K562 (cell line): ENCODE measurements around the gene KIAA1958. TPM values are rescaled to one million over a fixed set of nuclear protein-coding genes. Genes with fewer than 3 reads are reported as not detected.

ENCODE experiments used
- ATAC-seq: fragments of 200-7000 bp; cut with Tn5 transposase; 3 replicates; pipeline ENCODE4 v1.9.1; 2020; ENCODE audit warnings: moderate library complexity
- BruUV-seq: library from RNA; stranded (reverse); fragments of 400-500 nt; replicated peaks from 2 replicates; lab custom pipeline; 2021; lab: Mats Ljungman, UMichigan
- CTCF ChIA-PET: fragments of 300-600 bp; formaldehyde crosslinking; extraction: SDS; loops from one replicate; lab custom pipeline; 2021; ENCODE audit warnings: low intra/inter-chr PET ratio; lab: Yijun Ruan, JAX
- POLR2A ChIA-PET: fragments of 300-600, 350-650 bp; sonication (Branson Sonifier 250); formaldehyde crosslinking; extraction: SDS; loops from one replicate; lab custom pipeline; 2021; ENCODE audit warnings: antibody characterized with exemption, inconsistent platforms; lab: Yijun Ruan, JAX
- DNase-seq, 4 experiments: peaks; one replicate each; pipeline versions ENCODE4 v3.0.0 to v3.0.0-alpha.2; 2011 to 2018; ENCODE audit warnings: low spot score in 3 of 4, mixed read lengths in 3 of 4; ENCODE audit errors: extremely low read depth in 1 of 4
- FAIRE-seq: peaks from 2 replicates; lab custom pipeline; 2011; peaks lifted over from hg19 to GRCh38; lab: Jason Lieb, UNC
- H2AFZ ChIP-seq: 2 replicates; pipeline ENCODE4 v1.6.0; 2011; ENCODE audit warnings: low read depth, low read length, control low read depth, inconsistent platforms
- H3K27ac ChIP-seq: fragments of 200-600 bp; 3 replicates; pipeline ENCODE4 v1.8.0; 2011; ENCODE audit warnings: low read depth, mild to moderate bottlenecking, control low read depth, inconsistent platforms, low read length, moderate library complexity, mixed read lengths; ENCODE audit errors: extremely low read depth
- H3K27me3 ChIP-seq, 2 experiments: fragments of 300-600 bp in 1 of 2; 2 replicates in 1 of 2; 3 replicates in 1 of 2; pipeline versions ENCODE4 v1.6.0 to v1.8.0; 2011; ENCODE audit warnings: inconsistent platforms in 2 of 2, low read length in 2 of 2, mild to moderate bottlenecking in 1 of 2, mixed read lengths in 1 of 2, moderate library complexity in 1 of 2; ENCODE audit not compliant: control insufficient read depth in 2 of 2, insufficient read depth in 2 of 2
- H3K36me3 ChIP-seq: fragments of 300-600 bp; 3 replicates; pipeline ENCODE4 v1.8.0; 2011; ENCODE audit warnings: mild to moderate bottlenecking, low read length, inconsistent platforms; ENCODE audit not compliant: control insufficient read depth, insufficient read depth
- H3K4me1 ChIP-seq, 2 experiments: fragments of 200-600 bp in 1 of 2; replicated peaks in 1 of 2; 2 replicates in 1 of 2; 3 replicates in 1 of 2; pipeline versions ENCODE4 v1.5.1 to v1.8.0; 2011; ENCODE audit warnings: inconsistent platforms in 2 of 2, low read length in 2 of 2, mild to moderate bottlenecking in 1 of 2, mixed read lengths in 1 of 2, moderate library complexity in 1 of 2; ENCODE audit not compliant: control insufficient read depth in 2 of 2, insufficient read depth in 2 of 2
- H3K4me2 ChIP-seq: 2 replicates; pipeline ENCODE4 v1.6.1; 2011; ENCODE audit warnings: low read length, control low read depth, inconsistent platforms, mixed read lengths; ENCODE audit not compliant: insufficient read depth
- H3K4me3 ChIP-seq: fragments of 200-600 bp; sonication (generic), shearing (Covaris generic); 2 replicates; pipeline ENCODE4 v1.5.1; 2016; ENCODE audit warnings: control low read depth, inconsistent platforms
- H3K79me2 ChIP-seq: fragments of 200-600 bp; 3 replicates; pipeline ENCODE4 v1.8.0; 2011; ENCODE audit warnings: low read length, inconsistent platforms; ENCODE audit not compliant: control insufficient read depth, insufficient read depth
- H3K9ac ChIP-seq, 2 experiments: 2 replicates each; pipeline versions ENCODE4 v1.6.0 to v1.6.1; 2011; ENCODE audit warnings: low read depth in 2 of 2, low read length in 2 of 2, control low read depth in 1 of 2, inconsistent platforms in 1 of 2, mild to moderate bottlenecking in 1 of 2, mixed read lengths in 1 of 2; ENCODE audit not compliant: insufficient read depth in 1 of 2
- H3K9me1 ChIP-seq: one replicate; pipeline ENCODE4 v1.6.0; 2011; ENCODE audit warnings: inconsistent platforms, mild to moderate bottlenecking, low read length, moderate library complexity; ENCODE audit not compliant: control insufficient read depth, insufficient read depth
- H3K9me3 ChIP-seq: replicated peaks from 2 replicates; pipeline ENCODE4 v1.5.1; 2011; ENCODE audit warnings: low read depth, low read length, inconsistent platforms; ENCODE audit not compliant: control insufficient read depth, insufficient read depth
- H4K20me1 ChIP-seq: replicated peaks from 2 replicates; pipeline ENCODE4 v1.6.1; 2011; ENCODE audit warnings: low read length, inconsistent platforms, mixed read lengths; ENCODE audit not compliant: control insufficient read depth, insufficient read depth
- CHAMP1 ChIP-seq: fragments of 450-650 bp; IDR thresholded peaks from 2 replicates; pipeline ENCODE4 v1.6.1; 2016; ENCODE audit warnings: mild to moderate bottlenecking
- MAFK ChIP-seq: IDR thresholded peaks from 2 replicates; pipeline ENCODE4 v1.6.1; 2011; ENCODE audit warnings: low read length, improper control_type of control experiment
- WGBS: fragments of 100-300 bp; shearing (Covaris generic); methylation state at CpG from one replicate; pipeline ENCODE4 v1.1.6; 2016; ENCODE audit warnings: low coverage, mixed read lengths; ENCODE audit not compliant: insufficient coverage; ENCODE audit errors: missing lambda C conversion rate; 5-methylcytosine and 5-hydroxymethylcytosine counted together
- in situ Hi-C: fragments of 300-500 bp; cut with MboI; formaldehyde crosslinking; loops from 4 replicates; pipeline ENCODE4 v1.15.0; 2018; ENCODE audit warnings: inconsistent platforms, mixed read lengths
- intact Hi-C: fragments of 100-400 bp; cut with micrococcal nuclease; formaldehyde crosslinking; loops from 2 replicates; pipeline ENCODE4 v1.14.2; 2022
- polyA plus RNA-seq, 8 experiments: library from polyadenylated mRNA; depleted of rRNA in 4 of 8; stranded (reverse) in 5 of 8; unstranded in 3 of 8; fragments of >200 nt; fragmentation: Nextera tagmentation in 2 of 8; fragmentation: Illumina TruSeq in 1 of 8; extraction: Ambion mirVana in 2 of 8; extraction: Trizol in 1 of 8; gene quantifications; 2 replicates each; pipeline versions ENCODE4 v1.2.1 to v1.2.3, GENCODE V29; 2011 to 2014; ENCODE audit warnings: inconsistent platforms in 1 of 8, missing spikeins in 1 of 8
- total RNA-seq, 7 experiments: library from RNA; depleted of rRNA in 6 of 7; stranded (reverse); fragments of >200 nt in 6 of 7; fragmentation: Illumina TruSeq in 2 of 7; extraction: Trizol in 2 of 7; gene quantifications; 2 replicates each; pipeline versions ENCODE4 v1.2.1 to v1.2.3, GENCODE V29; 2011 to 2021; ENCODE audit warnings: low replicate concordance in 1 of 7
- TF ChIP-seq, protein P1 (sequence below): fragments of 450-650 bp; IDR thresholded peaks from 2 replicates; pipeline ENCODE4 v1.6.1; 2016; ENCODE audit warnings: low read depth

The KIAA1958 gene
- total and polyA plus RNA-seq, 9 of the 15 experiments (the other 6 are each of a cell fraction or from before 2014, with no cell fraction given) = 1.1 to 16.0 (median 10.1) TPM

- Histone ChIP-seq H3K4me1 (peaks cover 5 to 9% of the 10 kb centered on the region in 2 experiments), H3K4me3 (no peak overlapping the region), H4K20me1 (no peaks in the 10 kb centered on the region), H2AFZ (no peak overlapping the region), H3K27me3 (no peaks in the 10 kb centered on the region), H3K9me3 (no peaks in the 10 kb centered on the region), H3K9ac (peak overlapping the region in 1 of 2 experiments; percentile 78; a peak in 1 of 4 replicates), H3K79me2 (peaks cover 84% of the 10 kb centered on the region)
- ChIA-PET POLR2A (interaction anchor here (0.7 kb wide), 1 partner anchor 309 kb away, joined by 3 read pairs; no protein-coding TSS in a partner anchor), CTCF (no interaction called here)
- FAIRE-seq (no peak), ATAC-seq (peak; percentile 44), DNase-seq (peak in 1 of 4 experiments; percentile 30)
- intact Hi-C loops = loop anchor here (10.0 kb wide), 1 partner anchor 212 kb away; the partner anchor contains the start of gene INIP
- BruUV-seq = no TSS peak
- TF ChIP-seq CHAMP1 (0 out of 2 replicates have a peak, but pooled peaks have one; percentile 30), MAFK (no peak)
- TF ChIP-seq, protein P1, sequence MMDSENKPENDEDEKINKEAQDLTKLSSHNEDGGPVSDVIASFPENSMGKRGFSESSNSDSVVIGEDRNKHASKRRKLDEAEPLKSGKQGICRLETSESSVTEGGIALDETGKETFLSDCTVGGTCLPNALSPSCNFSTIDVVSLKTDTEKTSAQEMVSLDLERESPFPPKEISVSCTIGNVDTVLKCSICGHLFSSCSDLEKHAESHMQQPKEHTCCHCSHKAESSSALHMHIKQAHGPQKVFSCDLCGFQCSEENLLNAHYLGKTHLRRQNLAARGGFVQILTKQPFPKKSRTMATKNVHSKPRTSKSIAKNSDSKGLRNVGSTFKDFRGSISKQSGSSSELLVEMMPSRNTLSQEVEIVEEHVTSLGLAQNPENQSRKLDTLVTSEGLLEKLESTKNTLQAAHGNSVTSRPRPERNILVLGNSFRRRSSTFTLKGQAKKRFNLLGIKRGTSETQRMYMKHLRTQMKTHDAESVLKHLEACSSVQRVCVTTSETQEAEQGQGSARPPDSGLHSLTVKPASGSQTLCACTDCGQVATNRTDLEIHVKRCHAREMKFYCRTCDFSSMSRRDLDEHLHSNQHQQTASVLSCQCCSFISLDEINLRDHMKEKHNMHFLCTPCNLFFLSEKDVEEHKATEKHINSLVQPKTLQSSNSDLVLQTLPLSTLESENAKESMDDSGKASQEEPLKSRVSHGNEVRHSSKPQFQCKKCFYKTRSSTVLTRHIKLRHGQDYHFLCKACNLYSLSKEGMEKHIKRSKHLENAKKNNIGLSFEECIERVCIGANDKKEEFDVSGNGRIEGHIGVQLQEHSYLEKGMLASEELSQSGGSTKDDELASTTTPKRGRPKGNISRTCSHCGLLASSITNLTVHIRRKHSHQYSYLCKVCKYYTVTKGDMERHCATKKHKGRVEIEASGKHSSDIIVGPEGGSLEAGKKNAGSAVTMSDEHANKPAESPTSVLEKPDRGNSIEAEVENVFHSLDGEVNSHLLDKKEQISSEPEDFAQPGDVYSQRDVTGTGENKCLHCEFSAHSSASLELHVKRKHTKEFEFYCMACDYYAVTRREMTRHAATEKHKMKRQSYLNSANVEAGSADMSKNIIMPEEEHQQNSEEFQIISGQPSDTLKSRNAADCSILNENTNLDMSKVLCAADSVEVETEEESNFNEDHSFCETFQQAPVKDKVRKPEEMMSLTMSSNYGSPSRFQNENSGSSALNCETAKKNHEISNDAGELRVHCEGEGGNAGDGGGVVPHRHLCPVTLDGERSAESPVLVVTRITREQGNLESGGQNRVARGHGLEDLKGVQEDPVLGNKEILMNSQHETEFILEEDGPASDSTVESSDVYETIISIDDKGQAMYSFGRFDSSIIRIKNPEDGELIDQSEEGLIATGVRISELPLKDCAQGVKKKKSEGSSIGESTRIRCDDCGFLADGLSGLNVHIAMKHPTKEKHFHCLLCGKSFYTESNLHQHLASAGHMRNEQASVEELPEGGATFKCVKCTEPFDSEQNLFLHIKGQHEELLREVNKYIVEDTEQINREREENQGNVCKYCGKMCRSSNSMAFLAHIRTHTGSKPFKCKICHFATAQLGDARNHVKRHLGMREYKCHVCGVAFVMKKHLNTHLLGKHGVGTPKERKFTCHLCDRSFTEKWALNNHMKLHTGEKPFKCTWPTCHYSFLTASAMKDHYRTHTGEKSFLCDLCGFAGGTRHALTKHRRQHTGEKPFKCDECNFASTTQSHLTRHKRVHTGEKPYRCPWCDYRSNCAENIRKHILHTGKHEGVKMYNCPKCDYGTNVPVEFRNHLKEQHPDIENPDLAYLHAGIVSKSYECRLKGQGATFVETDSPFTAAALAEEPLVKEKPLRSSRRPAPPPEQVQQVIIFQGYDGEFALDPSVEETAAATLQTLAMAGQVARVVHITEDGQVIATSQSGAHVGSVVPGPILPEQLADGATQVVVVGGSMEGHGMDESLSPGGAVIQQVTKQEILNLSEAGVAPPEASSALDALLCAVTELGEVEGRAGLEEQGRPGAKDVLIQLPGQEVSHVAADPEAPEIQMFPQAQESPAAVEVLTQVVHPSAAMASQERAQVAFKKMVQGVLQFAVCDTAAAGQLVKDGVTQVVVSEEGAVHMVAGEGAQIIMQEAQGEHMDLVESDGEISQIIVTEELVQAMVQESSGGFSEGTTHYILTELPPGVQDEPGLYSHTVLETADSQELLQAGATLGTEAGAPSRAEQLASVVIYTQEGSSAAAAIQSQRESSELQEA = peak; percentile 84
- TF ChIP-seq, all 486 proteins: peak for 2
- peak overlapping the region; percentile 7; the same call in 1 of the 2 replicates for H3K4me2 ChIP-seq
- H3K27ac ChIP-seq = peak overlapping the region; percentile 12; the same call in 1 of the 3 replicates
- WGBS = 27% methylated on average over 5 of the region's 5 CpGs
- H3K36me3 ChIP-seq = 0 out of 3 replicates have a peak, but pooled peaks cover 3% of the 10 kb centered on the region
- in situ Hi-C loops = no loop called here
- H3K9me1 ChIP-seq = no peaks in the 10 kb centered on the region
These were observed 16.5 kb downstream of the KIAA1958 start for GRCh38 chr9:112503170-112503569.
